CD4-positive, alpha-beta memory T cell (primary cell): ENCODE measurements around the gene COMMD8. TPM values are rescaled to one million over a fixed set of nuclear protein-coding genes. Genes with fewer than 3 reads are reported as not detected.

ENCODE experiments used
- polyA plus RNA-seq, 2 donors: library from polyadenylated mRNA; unstranded; fragments of 300-500 nt; fragmentation: Illumina TruSeq; gene quantifications; one replicate each; pipeline ENCODE4 v1.2.3, GENCODE V29; 2021
- total RNA-seq, 2 experiments: library from RNA; stranded (reverse); gene quantifications; one replicate each; pipeline ENCODE4 v1.2.3, GENCODE V29; 2021

The COMMD8 gene
- total and polyA plus RNA-seq, 4 experiments from 2014 or later: 14.6 to 82.8 (median 30.2) TPM

Other genes starting within 250 kb of the COMMD8 start
- 1 to 10 TPM; 3.1 to 4.2 TPM for gene ATP10D, start 21.6 kb upstream of the COMMD8 start, total RNA-seq
- gene ATP10D, start 21.6 kb upstream of the COMMD8 start, polyA plus RNA-seq: 1 to 10 TPM; 2.0 to 2.7 TPM